CD4-positive, alpha-beta T cell treated with Interleukin-12 subunit alpha and Interleukin-12 subunit beta, for 1 hour (primary cell): ENCODE results near the gene NCBP2.

Experiments
- DNase-seq: peaks from one replicate; pipeline ENCODE4 v3.0.0-alpha.2; 2020

The NCBP2 gene

GRCh38 chr3:196942226-196942914, at the start of gene NCBP2:
TSS of gene NCBP2 (minus strand) at chr3:196942528. CDS start at chr3:196942503, 25 bp downstream.
- DNase-seq = peak; percentile 99

GRCh38 chr3:196991581-196992460, 49.5 kb upstream of the NCBP2 start:
- DNase-seq = no peak

DNA sequence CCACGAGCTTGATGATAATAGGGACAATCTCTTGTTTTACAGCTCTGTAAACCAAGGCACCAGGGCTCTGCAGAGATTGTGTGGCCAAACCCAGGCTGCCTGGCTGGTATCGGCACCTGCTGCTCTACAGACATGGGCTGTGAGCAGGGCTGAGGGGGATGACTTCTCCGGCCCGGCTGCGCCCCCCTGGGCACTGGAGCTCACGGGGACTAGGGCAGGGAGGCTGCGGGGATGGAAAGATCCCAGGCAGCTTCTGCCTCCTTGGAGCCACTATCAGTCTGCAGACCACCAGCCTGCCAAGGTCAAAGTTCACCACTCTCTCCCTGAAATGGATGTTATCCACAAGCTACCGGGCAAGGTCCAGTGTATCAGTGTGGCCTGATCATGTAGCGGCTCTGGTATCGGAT, 48.3 kb upstream of the NCBP2 start:
- DNase-seq = no peak

GRCh38 chr3:196989721-196990262, 47.5 kb upstream of the NCBP2 start:
- DNase-seq = no peak

GRCh38 chr3:196988241-196989029, 46.1 kb upstream of the NCBP2 start:
- DNase-seq = no peak

DNA sequence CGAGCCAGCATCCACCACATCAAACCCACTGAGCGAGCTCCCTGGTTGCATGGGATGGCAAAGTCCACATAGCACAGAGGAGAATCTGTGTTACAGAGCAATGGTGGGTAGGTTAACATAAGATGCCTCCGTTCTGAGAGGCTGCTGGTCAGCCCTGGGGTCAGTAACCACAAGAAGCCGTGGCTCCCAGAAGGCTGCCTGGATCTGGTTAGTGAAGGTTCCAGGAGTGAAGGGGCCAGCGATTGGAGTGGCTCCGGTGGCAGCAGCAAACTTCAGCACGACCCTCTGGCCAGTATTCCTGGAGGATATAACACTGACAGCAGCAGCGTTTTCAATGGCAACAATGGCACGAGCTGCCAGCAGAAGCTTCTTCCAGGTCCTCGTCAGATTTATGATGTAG, 44.7 kb upstream of the NCBP2 start:
- DNase-seq = no peak

- DNase-seq = no peak
Observed at GRCh38 chr3:196985954-196986885, 43.9 kb upstream of the NCBP2 start.

DNA sequence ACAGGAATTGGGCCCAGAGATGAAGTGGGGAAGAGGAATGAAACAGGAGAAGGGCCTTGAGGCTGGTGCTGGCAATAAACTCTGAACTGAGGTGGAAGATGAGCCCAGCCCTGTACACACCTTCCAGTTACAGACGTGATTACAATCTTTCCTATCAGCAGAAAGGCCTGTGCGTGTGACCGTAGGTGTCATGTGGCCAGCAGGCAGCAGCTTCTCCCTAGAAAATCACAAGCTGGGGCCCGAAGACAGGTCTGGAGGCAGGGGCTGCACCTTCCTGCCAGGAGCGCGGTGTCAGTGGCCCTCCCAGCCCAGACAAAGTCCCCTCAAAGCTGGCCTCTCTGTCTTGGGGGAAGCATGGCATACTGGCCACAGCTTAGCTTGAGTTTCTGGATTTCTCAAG, 43.0 kb upstream of the NCBP2 start:
- DNase-seq = no peak

- no peak for DNase-seq
Observed at GRCh38 chr3:196983186-196983585, 40.9 kb upstream of the NCBP2 start.

GRCh38 chr3:196981657-196982056, 39.3 kb upstream of the NCBP2 start:
- no peak for DNase-seq

DNA sequence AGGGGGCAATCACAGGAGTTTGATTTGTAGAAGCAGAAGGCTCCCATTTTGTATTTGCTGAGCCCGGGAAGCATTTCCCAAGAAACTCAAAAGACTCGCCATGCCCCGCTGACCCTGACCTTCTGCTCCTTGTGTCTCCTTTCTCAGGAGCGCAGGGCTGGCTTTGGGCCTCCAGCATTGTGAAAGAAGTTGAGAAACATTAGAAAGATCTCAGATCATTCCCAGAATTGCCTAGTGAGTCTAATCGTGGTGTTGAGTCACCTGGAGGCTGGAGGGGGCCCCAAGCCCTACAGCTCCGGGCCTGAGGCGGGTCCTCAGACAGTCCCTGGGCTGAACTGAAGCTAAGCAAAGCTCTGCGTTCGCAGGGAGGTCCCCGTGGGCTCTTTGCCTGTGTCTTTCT, 37.2 kb upstream of the NCBP2 start:
- DNase-seq = no peak

- DNase-seq = no peak
Observed at GRCh38 chr3:196976941-196977340, 34.6 kb upstream of the NCBP2 start.

- DNase-seq = no peak
Observed at GRCh38 chr3:196975349-196975748, 33.0 kb upstream of the NCBP2 start.

DNA sequence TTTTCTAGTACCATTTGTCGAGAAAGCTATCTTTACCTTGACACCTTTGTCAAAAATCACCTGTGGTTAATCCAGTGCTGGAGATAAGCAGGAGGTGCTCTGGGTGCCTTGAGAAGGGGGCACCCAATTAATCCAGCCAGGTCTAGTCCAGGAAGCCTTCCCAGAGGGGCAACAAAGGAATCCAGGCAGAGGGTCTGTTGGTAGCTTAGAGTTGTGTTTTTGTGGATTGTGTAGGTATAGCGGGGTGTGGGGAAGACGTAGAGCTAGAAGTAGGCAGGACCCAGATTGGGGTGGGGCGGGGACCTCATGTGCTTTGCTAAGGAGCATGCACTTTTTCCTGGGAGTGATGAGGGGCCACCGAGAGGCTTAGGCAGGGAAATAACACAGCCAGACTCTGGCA, 32.3 kb upstream of the NCBP2 start:
- DNase-seq = no peak

DNA sequence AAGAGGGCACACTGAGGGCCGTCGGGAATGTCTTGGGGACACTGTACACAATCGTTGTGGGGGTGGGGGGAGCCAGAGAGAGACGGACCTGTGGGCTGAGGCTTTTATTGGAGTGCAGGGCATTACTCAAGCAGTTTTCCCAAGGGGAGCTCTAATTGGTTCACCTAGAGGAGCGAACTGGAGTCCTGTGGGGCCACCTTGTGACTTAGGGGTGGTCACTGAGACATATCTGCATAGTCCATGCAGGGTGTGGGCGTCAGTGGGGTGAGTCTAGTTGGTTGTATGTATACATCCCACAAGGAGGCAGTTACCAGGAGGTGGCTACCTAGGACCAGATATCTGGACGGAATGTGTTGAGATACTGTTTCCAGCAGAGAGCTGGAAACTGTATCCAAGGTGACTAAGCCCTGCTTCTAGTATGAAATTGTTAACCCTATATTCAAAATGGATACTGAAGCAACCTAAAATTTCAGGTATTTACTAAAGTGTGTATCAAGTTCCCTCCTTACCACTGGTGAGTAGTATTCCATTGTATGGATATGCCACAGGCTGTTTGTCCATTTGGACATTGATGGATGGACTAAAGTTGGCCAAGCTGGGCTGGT, 28.9 kb upstream of the NCBP2 start:
- no peak for DNase-seq

- no peak for DNase-seq
Observed at GRCh38 chr3:196970547-196971093, 28.3 kb upstream of the NCBP2 start.

- peak; percentile 74 for DNase-seq
Observed at GRCh38 chr3:196969660-196970546, 27.6 kb upstream of the NCBP2 start.

DNA sequence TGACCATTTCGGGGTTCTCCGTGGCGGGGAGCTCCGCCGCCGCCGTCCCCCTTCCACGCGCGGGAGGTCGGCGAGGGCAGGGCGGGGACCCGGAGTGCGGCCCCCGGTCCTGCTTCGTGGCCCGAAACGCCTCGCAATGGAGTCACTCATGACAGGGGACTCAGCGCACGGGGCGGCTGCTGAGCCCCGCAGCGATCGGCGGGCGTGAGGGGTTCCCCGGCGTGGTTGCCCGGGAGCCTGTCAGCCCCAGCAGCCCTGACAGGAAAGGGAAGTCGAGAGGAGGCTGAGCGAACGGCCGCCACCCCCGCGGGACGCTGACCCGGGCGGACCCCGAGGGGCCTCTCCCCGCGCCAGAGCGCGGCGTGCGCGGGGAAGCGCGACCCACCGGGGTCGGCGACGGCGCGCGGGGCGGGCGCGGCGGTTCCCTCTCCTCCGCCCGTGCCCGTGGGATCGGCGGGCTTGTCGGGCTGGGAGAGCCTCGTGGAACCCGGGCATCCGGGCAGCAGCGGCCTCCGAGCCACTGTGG, 26.9 kb upstream of the NCBP2 start:
- DNase-seq = peak; percentile 38

DNA sequence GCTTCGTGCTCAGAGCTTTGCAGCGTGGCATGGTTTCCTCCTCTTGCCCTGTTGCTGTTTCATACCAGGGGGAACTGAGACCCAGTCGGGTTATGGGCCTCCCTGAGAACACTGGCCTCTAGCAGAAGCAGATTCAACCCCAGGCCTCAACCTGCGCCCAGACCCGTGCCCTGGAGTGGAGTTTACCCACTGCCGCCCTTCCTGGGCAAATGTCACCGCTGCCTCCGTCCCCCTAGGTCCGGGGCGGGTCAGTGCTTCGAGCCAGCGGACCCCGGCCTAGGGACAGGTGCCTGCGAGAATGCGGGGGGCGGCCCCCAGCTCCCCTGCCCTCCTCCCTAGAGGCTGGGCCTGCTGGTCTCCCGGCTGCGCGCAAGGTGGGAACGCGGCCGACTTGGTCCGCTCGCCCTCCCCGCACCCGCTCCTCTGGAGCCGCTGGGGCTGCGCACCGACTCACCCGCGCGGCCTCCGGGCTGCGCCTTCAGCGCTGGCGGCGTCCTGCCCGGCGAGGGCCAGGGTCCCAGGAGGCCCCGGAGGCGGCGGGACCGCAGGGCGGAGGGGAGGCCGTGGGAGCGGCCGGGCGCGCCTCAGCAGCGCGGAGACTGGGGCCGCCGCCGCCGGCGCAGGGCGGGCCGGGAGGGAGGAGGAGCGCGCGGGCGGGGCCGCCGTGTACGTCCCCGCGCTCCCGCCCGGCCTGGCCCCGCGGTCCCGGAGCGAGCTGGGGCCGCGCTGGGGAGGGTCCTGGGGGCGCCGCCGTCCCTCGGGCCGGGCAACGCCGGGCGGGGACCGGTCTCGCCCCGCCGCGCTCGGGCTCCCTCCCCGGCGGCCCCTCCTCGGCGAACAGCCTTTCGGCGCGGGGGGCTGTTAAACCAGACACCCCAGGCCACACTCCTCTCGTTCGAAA, 26.2 kb upstream of the NCBP2 start, which contains the start of gene PIGZ:
Gene PIGZ (minus strand): TSS at position 601 of the 901 bp plus-strand sequence. CDS start 16,802 bp downstream, outside the sequence.
- peak; percentile 35 for DNase-seq
